Urothelium cell line (cell line): ENCODE results near the gene NR2E1.

Experiments
- DNase-seq: peaks from one replicate; pipeline ENCODE4 v3.0.0; 2011; ENCODE audit warnings: low spot score, mixed read lengths
- FAIRE-seq: peaks from 2 replicates; lab custom pipeline; 2011; peaks lifted over from hg19 to GRCh38; lab: Jason Lieb, UNC

The NR2E1 gene

GRCh38 chr6:108152446-108152845, 13.4 kb upstream of the NR2E1 start:
- FAIRE-seq (no peak), DNase-seq (no peak)

GRCh38 chr6:108156180-108156937, 9.5 kb upstream of the NR2E1 start:
- DNase-seq, result no peak
- FAIRE-seq, result no peak

DNA sequence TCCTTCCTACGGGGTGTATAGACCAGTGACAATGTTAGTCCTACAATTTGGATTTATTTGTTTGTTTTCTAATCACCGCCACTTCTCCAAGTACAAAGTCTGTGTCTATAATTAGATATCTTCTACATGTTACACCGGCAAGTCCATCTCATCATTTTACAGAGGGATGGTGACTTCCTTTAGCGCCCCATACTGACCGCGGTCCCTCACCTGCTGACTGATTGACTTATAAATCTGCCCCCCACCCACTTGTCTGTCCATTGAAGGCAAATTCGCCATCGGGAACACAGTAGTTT, 8.9 kb upstream of the NR2E1 start:
- DNase-seq (no peak), FAIRE-seq (no peak)

DNA sequence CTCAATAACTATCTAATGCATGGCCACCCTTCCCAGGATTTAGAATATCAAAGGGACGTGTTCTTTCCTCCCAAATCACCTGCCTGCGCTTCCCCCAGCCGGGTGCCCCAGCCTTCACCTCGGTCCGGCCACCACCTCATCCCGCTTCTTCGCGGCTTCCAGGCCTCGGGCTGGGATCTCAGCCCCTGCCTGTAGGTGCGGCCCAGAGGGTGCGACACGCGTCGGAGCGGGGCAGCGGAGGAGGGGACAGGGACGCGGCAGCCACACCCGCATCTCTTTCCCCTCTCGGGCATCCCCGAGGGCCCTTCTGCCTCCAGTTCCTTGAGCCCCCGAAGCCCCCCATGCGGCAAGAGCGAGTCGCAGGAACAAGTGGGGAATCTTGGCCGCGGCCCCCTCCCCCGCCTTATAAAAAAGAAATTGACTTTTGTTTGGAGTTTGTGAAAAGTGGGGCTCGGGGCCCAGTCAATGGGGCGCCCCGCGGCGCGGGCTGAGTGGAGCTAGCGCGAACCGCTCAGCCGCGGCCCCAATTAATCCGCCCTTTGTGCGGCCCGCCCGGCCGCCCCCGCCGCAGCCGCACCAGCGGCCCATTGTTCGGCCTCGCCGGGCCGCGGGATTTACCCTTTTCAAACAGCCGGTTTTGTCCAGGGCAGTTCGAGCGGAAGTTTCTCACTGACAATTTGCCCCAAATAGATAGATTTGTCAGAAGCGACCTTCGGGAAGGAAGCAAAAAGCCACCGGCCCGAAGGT, 8.4 kb upstream of the NR2E1 start:
- FAIRE-seq (no peak), DNase-seq (no peak)

DNA sequence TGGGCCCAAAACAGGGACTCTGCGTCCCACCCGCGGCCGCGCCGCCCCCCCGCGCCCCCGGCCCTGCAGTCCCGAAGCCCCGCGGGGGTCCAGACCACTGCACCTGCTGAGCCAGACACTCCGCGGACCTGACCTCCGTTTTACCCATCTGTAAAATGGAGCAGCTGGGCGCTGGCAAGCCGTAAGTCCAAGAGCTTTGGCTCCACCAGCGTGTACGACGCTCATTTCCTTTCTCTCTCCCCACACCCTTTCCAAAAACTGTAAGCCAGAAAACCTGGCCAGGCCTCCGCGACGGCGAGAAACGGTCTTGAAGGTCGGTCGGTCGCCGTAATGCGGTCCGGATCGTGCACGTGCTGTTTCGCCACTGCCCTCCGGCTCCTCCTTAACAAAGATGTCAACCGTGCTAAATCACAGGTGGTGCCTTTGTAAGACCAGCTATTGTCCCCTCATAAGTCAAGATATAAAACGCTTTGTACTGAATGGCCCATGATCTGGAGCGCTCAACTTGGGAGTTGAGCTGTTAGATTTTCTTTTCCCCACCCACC, 7.8 kb upstream of the NR2E1 start:
- FAIRE-seq (no peak), DNase-seq (no peak)

DNA sequence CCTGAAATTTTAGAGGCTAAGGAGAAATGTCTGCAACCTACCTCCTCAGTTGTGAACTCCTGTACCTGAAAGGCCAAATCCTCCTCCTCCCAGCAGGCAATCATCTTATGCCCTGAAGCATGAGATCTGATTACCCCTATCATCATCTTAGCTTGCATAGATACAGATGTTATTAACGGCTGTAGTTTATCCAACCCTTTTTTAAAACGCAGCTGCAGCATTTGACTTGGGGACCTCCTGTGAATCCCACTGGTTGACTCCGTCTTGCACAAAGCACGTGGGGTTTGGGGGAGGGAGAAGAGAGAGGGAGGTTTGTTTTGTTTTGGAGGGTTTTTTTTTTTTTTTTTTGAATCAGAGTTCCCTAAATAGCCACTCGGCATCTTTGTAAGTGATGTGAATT, 5.8 kb upstream of the NR2E1 start:
- no peak for FAIRE-seq
- DNase-seq, result no peak

GRCh38 chr6:108161724-108162282, 4.0 kb upstream of the NR2E1 start:
- DNase-seq, result no peak
- no peak for FAIRE-seq

DNA sequence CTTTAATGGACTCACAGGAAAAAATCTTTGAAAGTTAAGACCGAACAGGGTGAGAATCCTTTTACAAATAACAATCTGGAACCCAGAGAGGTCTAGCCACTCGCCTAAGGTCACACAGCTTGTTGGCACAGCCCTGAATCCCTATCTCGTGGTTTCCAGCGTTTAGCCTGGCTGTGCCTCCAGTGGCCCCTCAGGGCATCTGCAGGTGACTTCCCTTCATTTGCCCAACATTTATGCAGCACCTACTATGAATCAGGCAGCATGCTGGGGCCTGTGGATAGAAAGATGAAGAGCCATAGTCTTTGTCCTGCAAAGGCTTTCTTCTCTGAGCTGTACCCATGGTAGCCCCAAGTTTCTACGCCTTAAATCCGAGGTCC, 2.6 kb upstream of the NR2E1 start:
- DNase-seq (no peak), FAIRE-seq (no peak)

GRCh38 chr6:108163644-108164542, 1.9 kb upstream of the NR2E1 start:
- FAIRE-seq (no peak), DNase-seq (no peak)

DNA sequence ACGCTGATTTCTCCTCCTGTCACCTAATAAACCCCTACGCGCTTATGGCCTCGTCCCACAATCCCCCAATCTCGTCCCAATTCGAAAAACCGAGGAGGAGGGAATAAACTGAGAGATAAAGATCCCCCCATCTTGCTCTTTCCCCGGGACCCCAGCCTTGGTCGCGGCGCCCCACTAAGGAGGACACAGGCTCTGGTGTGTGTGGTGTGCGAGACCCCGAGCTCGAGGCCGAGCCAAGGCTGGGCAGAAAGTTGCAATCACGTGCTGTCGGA, 1.3 kb upstream of the NR2E1 start:
- no peak for FAIRE-seq

DNA sequence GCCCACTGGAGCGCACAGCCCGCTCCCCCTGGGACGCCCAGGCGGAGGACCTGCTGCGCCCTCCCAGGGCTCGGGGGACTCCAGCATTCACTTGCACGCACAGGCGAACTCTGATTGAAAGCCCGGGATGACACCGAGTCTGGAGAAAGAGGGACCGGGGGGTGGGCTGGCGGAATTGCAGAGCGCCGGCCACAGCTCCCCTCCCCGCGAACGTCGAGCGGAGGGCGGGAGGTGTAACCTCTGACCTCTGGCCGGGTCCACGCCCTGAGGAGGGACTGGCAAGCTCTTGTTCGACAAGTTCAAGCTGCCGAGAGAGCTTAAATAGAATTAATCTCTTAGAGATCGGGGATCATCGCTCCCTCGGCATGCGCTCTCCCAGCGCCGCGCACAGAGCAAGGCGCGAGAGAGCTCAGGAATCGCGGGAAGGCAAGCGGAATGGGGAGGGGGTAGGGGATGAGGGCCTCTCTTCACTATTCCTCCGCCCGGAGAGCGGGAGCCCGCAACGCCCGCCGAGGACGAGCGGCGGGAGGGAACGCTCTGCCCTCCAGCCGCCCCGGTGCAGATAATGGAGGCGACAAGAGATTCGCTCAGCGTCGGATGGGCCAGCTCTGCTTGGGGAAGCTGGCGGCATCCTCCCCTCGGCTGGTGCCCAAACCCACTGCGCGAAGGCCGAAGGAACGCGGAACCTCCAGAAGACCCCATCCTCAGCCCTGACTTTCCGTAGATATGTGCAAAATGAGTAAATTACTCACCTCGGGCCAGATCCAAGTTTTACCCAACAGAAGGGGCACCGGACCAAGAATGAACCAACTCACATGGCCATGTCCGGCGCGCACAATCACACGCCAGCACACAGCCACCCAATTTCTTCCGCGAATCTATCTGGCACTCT, 761 bp upstream of the NR2E1 start:
- FAIRE-seq, result no peak
- no peak for DNase-seq

More for the DNA sequence above, 1.3 kb upstream of the NR2E1 start:
- DNase-seq, result no peak

DNA sequence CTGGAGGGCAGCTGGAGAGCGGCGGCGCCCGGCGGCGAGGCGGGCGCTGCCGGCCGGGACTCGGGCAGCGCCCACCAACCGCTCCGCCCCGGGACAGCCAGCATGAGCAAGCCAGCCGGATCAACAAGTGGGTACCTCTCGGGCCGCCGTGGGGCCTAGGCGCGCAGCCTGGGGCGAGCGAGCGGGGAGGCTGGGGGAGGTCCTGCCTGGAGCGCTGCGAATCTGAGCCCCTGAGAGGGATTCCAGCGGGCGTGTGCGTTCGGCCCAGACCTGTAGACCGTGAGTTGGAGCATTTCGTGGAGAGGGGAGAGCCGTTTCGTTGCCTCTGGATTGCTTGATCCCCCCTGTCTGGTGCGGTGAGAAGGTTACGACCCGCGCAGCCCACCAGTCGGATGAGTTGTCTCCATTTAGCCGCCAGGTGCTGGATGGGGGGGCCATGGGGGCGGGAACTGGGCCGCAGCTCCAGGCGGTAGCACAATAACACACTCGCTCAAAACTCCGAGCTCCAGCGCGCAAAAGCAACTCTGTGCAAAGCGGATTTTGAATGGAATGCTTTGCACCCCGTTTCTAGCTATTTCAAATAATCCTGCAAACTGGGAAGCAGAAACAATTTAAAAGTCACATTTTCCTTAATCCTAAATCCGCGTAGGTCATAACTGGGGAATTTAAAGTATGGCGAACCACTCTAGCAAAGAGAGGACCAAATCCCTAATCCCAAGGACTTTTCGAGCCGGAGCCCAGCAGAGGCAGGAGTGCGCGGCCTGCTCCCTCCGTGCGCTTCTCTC, 1.0 kb downstream of the NR2E1 start:
- FAIRE-seq, result no peak

GRCh38 chr6:108167449-108168089, 1.7 kb downstream of the NR2E1 start:
- FAIRE-seq (no peak), DNase-seq (no peak)

More for the DNA sequence above, 1.0 kb downstream of the NR2E1 start:
- DNase-seq, result no peak

DNA sequence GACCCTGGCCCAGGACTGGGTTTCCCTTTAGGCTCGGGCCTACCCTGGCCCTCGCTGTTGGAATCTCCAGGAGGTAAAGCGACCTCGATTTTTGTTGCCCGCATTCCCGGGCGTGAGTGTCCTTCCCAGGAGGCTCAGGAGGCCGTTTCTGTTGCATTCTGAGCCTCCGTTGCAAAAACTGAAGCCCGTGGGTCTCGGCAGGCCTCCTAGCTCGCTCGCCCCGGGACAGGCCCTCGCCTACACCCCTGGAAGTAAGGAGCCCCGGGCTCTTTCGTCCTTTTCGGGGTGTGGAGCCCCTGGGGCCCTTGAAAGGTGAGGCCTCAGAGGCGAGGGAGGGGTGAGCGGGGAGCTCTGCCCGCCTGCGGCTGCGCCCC, 2.3 kb downstream of the NR2E1 start:
- DNase-seq (no peak), FAIRE-seq (no peak)

GRCh38 chr6:108168501-108169463, 3.0 kb downstream of the NR2E1 start:
- FAIRE-seq, result no peak
- DNase-seq, result no peak

GRCh38 chr6:108169464-108170331, 3.9 kb downstream of the NR2E1 start:
- DNase-seq (no peak), FAIRE-seq (no peak)
